Mesodermal cell (in vitro differentiated cells): Measurements from ENCODE around the gene MAP7D1.

Experiments used
- H3K27ac ChIP-seq: 2 replicates; pipeline ENCODE4 v1.7.0; 2013; ENCODE audit warnings: mild to moderate bottlenecking, low read depth, low read length, moderate library complexity; ENCODE audit not compliant: severe bottlenecking
- H3K36me3 ChIP-seq: 2 replicates; pipeline ENCODE4 v1.7.1; 2013; ENCODE audit warnings: mild to moderate bottlenecking, low read length, moderate library complexity; ENCODE audit not compliant: control insufficient read depth, insufficient read depth
- H3K4me1 ChIP-seq: one replicate; pipeline ENCODE4 v1.7.1; 2013; ENCODE audit warnings: mild to moderate bottlenecking, low read length; ENCODE audit not compliant: insufficient read depth, control insufficient read depth, poor library complexity, severe bottlenecking
- H3K4me3 ChIP-seq: 2 replicates; pipeline ENCODE4 v1.7.0; 2013; ENCODE audit warnings: low read length, control low read depth, mild to moderate bottlenecking; ENCODE audit not compliant: insufficient read depth, poor library complexity, severe bottlenecking; ENCODE audit errors: extremely low read depth
- H3K9me3 ChIP-seq: 2 replicates; pipeline ENCODE4 v1.7.1; 2013; ENCODE audit warnings: mild to moderate bottlenecking, low read length, moderate library complexity; ENCODE audit not compliant: control insufficient read depth
- WGBS, 2 experiments: methylation state at CpG; one replicate each; pipeline ENCODE4 v1.1.5; 2013; ENCODE audit warnings: missing lambda C conversion rate in 2 of 2; ENCODE audit not compliant: insufficient coverage in 2 of 2; 5-methylcytosine and 5-hydroxymethylcytosine counted together

MAP7D1 gene

GRCh38 chr1:36116901-36117300 is 39.1 kb upstream of the MAP7D1 start:
- no peaks in the 10 kb centered on the region for H3K36me3 ChIP-seq
- no peak overlapping the region for H3K27ac ChIP-seq
- peaks cover 3% of the 10 kb centered on the region for H3K4me1 ChIP-seq
- no peaks in the 10 kb centered on the region for H3K9me3 ChIP-seq
- 83 to 95% methylated on average over 4 to 5 of the region's 5 CpGs for WGBS, 2 experiments
- H3K4me3 ChIP-seq: no peak overlapping the region

- Histone ChIP-seq H3K4me1 (peaks cover 3% of the 10 kb centered on the region), H3K27ac (no peak overlapping the region)
- 67 to 80% methylated on average over 4 to 6 of the region's 10 CpGs for WGBS, 2 experiments
Observed at GRCh38 chr1:36118447-36119204, 37.3 kb upstream of the MAP7D1 start.

GRCh38 chr1:36119456-36119855 is 36.5 kb upstream of the MAP7D1 start:
- Histone ChIP-seq H3K4me3 (no peak overlapping the region), H3K27ac (peak overlapping the region; percentile 29), H3K36me3 (no peaks in the 10 kb centered on the region), H3K9me3 (no peaks in the 10 kb centered on the region), H3K4me1 (peaks cover 3% of the 10 kb centered on the region)
- 65 to 75% methylated on average over 6 to 7 of the region's 9 CpGs for WGBS, 2 experiments

More at GRCh38 chr1:36118447-36119204, 37.3 kb upstream of the MAP7D1 start:
- Histone ChIP-seq H3K4me3 (no peak overlapping the region), H3K36me3 (no peaks in the 10 kb centered on the region), H3K9me3 (no peaks in the 10 kb centered on the region)

- no peaks in the 10 kb centered on the region for H3K9me3 ChIP-seq
- H3K27ac ChIP-seq: no peak overlapping the region
- no peak overlapping the region for H3K4me3 ChIP-seq
- WGBS, 2 experiments: 79 to 88% methylated on average over 9 to 11 of the region's 12 CpGs
- H3K36me3 ChIP-seq: no peaks in the 10 kb centered on the region
- no peaks in the 10 kb centered on the region for H3K4me1 ChIP-seq
Observed at GRCh38 chr1:36122062-36123030, 33.6 kb upstream of the MAP7D1 start.

- H3K4me3 ChIP-seq: no peak overlapping the region
- H3K27ac ChIP-seq: no peak overlapping the region
- no peaks in the 10 kb centered on the region for H3K9me3 ChIP-seq
- 81 to 100% methylated on average over 3 to 6 of the region's 8 CpGs for WGBS, 2 experiments
- no peaks in the 10 kb centered on the region for H3K36me3 ChIP-seq
- no peaks in the 10 kb centered on the region for H3K4me1 ChIP-seq
Observed at GRCh38 chr1:36123356-36123755, 32.6 kb upstream of the MAP7D1 start.

- H3K9me3 ChIP-seq: no peaks in the 10 kb centered on the region
- H3K4me1 ChIP-seq: no peaks in the 10 kb centered on the region
- no peaks in the 10 kb centered on the region for H3K36me3 ChIP-seq
- no peak overlapping the region for H3K27ac ChIP-seq
- no peak overlapping the region for H3K4me3 ChIP-seq
- 16 to 21% methylated on average over 28 to 30 of the region's 42 CpGs for WGBS, 2 experiments
Observed at GRCh38 chr1:36124404-36125128, 31.4 kb upstream of the MAP7D1 start.

DNA sequence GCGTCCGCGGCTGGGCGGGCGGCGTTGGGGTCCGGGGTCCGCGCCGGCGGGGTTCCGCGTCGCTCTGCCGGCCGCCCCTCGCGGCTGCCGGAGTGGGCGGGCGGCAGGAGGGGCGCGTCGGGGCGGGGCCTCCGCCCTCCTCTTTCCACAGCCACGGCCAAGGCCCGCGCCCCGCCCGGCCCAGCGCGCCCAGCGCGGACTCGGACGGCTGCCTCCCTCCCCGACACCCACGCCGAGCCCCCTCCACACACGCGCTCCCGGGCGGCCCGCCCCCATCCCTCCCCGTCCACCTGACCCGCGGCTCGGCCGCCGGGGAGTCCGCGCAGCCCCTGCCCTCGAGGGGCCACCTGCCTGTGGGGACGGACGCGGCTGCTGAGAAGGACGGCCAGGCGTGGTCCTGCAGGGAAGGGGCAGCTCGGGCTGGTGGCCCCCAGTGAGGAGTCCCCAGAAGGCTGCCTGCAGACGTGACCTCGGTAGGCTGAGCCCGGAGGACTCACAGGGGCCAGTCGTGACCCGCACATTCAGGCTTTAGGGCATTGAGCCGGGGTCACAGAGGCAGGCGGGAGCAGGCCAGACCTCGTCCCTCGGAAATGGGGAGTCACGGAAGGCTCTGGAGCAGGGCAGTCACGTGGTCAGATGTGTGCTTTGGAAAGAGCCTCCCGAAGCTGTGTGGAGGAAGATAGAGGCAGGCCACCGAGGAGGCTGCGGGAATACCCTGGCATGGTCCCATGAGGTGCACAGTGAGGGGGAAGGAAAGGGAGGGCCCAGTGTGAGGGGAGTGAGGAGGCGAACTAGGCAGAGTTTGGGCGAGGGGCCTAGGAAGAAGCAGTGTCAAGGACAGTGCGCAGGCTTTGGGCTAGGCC is 30.6 kb upstream of the MAP7D1 start, which contains the start of gene COL8A2:
Gene COL8A2 (minus strand): TSS at position 94 of the 863 bp plus-strand sequence. CDS start 24,980 bp downstream, outside the sequence.
- WGBS, 2 experiments: 28 to 49% methylated on average over 31 to 54 of the region's 77 CpGs
- Histone ChIP-seq H3K27ac (no peak within 1 kb of the TSS), H3K36me3 (no peaks in the 10 kb centered on the region), H3K4me1 (no peaks in the 10 kb centered on the region), H3K4me3 (peak within 1 kb of the TSS; percentile 16), H3K9me3 (no peaks in the 10 kb centered on the region)

GRCh38 chr1:36126005-36126716 is 29.8 kb upstream of the MAP7D1 start:
- Histone ChIP-seq H3K4me3 (no peak overlapping the region), H3K36me3 (no peaks in the 10 kb centered on the region), H3K4me1 (no peaks in the 10 kb centered on the region), H3K27ac (no peak overlapping the region), H3K9me3 (no peaks in the 10 kb centered on the region)
- WGBS, 2 experiments: 75 to 80% methylated on average over 18 to 21 of the region's 21 CpGs

DNA sequence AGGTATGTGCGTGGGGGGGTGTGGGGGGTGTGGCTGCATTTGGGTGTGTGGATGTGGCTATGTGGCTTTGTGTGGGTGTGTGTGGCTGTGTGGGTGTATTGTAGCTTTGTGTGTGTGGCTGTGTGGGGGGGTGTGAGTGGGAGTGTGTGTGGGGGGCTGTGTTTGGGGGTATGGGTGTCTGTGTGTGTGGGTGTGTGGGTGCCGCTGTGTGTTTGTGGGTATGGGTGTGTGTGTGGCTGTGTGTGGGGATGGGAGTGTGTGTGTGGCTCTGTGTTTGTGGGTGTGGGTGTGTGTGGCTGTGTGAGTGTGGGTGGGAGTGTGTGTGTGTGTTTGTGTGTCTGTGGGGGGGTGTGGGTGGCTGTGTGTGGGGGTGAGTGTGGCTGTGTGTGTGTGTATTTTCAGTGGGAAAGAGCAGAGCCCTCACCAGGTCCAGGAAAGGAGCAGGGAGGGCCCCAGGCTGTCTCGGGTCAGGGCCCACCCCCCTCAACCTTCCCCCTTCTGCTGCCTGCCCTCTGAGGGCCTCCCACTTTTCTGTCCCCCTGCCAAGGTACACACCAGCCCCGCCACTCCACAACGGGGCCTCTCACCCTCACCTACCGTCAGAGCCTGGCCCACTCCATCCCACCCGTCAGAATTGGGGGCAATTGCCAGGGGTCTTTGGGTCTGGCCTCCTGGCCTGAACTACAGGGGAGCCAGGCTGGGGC is 29.0 kb upstream of the MAP7D1 start:
- no peak overlapping the region for H3K27ac ChIP-seq
- H3K4me1 ChIP-seq: no peaks in the 10 kb centered on the region
- no peaks in the 10 kb centered on the region for H3K36me3 ChIP-seq
- 93 to 100% methylated on average over 2 to 4 of the region's 7 CpGs for WGBS, 2 experiments
- no peaks in the 10 kb centered on the region for H3K9me3 ChIP-seq
- no peak overlapping the region for H3K4me3 ChIP-seq
